Type B pancreatic cell (in vitro differentiated cells): ENCODE measurements around the gene ZNF362. TPM values are rescaled to one million over a fixed set of nuclear protein-coding genes. Genes with fewer than 3 reads are reported as not detected.

Experiments used
- DNase-seq: peaks from one replicate; pipeline ENCODE4 v3.0.0; 2021; ENCODE audit warnings: mixed read lengths; ENCODE audit not compliant: unreplicated experiment; ENCODE audit errors: extremely low spot score
- H3K27ac Mint-ChIP-seq: 2 replicates; pipeline ENCODE4 v1.8.0; 2021; ENCODE audit warnings: mild to moderate bottlenecking, mixed read lengths
- H3K27me3 Mint-ChIP-seq: 2 replicates; pipeline ENCODE4 v1.8.0; 2021; ENCODE audit warnings: mixed read lengths
- H3K36me3 Mint-ChIP-seq: 2 replicates; pipeline ENCODE4 v1.8.0; 2021; ENCODE audit warnings: mixed read lengths
- H3K4me1 Mint-ChIP-seq: one replicate; pipeline ENCODE4 v1.8.0; 2021; ENCODE audit warnings: mixed read lengths; ENCODE audit not compliant: unreplicated experiment
- H3K4me3 Mint-ChIP-seq: 2 replicates; pipeline ENCODE4 v1.8.0; 2021; ENCODE audit warnings: mild to moderate bottlenecking, mixed read lengths
- H3K9me3 Mint-ChIP-seq: 2 replicates; pipeline ENCODE4 v1.8.0; 2021; ENCODE audit warnings: mixed read lengths
- total RNA-seq: library from RNA; stranded (reverse); gene quantifications from 2 replicates; pipeline ENCODE4 v1.2.1, GENCODE V29; 2021; ENCODE audit warnings: low replicate concordance
- TF ChIP-seq, protein P1 (sequence below): fragments of 200-600 bp; sonication (generic); conservative IDR thresholded peaks from 2 replicates; pipeline ENCODE4 v1.5.0; 2021; ENCODE audit warnings: antibody characterized with exemption, mild to moderate bottlenecking

The ZNF362 gene
- total RNA-seq, 1 donor from 2014 or later: 66.5 TPM

DNA sequence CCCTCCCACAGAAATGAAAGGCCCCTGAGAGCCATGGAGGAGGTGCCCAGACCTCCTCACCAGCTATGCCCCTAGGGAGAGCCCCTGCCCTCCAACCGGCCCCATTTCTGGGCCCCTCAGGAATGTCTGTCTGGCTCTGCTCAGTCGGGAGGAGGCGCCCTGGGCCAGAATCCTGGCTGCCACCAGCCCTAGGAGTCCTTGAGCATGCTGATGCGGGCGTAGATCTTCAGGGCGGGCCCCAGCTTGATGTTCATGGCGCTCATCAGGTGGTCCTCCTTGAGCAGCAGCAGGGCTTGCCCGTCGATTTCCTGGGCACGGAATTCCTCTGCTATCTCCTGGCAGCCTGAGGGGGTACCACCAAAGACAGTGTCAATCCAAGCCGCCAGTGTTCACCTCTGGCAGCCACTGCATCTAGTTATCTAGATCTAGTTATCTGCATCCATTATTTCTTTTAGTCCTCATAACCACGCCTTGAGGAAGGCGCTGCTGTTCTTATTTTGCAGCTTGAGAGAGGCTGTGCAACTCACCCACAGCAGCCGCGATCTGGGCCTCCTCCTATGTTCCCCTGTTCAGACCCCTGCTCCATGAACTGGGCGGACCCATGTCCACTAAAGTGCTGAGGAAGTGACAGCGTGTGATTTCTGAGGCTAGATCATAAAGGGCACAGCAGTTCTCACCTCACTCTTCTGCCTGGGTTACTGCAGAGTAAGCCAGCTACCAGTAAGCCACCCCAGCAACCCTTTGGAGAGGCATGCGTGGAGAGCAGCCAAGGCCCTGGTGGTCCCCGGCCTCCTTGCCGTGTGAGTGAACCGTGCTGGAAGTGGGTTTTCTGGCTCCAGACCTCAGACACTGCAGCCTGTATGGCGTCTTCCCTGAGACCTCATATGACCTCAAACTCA lies 68.6 kb downstream of the ZNF362 start:
- no peak for DNase-seq
- H3K4me3 Mint-ChIP-seq: no peak overlapping the region
- no peaks in the 10 kb centered on the region for H3K9me3 Mint-ChIP-seq
- H3K36me3 Mint-ChIP-seq: peaks cover 33% of the 10 kb centered on the region
- TF ChIP-seq, protein P1, sequence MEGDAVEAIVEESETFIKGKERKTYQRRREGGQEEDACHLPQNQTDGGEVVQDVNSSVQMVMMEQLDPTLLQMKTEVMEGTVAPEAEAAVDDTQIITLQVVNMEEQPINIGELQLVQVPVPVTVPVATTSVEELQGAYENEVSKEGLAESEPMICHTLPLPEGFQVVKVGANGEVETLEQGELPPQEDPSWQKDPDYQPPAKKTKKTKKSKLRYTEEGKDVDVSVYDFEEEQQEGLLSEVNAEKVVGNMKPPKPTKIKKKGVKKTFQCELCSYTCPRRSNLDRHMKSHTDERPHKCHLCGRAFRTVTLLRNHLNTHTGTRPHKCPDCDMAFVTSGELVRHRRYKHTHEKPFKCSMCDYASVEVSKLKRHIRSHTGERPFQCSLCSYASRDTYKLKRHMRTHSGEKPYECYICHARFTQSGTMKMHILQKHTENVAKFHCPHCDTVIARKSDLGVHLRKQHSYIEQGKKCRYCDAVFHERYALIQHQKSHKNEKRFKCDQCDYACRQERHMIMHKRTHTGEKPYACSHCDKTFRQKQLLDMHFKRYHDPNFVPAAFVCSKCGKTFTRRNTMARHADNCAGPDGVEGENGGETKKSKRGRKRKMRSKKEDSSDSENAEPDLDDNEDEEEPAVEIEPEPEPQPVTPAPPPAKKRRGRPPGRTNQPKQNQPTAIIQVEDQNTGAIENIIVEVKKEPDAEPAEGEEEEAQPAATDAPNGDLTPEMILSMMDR: no peak
- no peaks in the 10 kb centered on the region for H3K4me1 Mint-ChIP-seq
- no peaks in the 10 kb centered on the region for H3K27me3 Mint-ChIP-seq
- H3K27ac Mint-ChIP-seq: no peak overlapping the region

DNA sequence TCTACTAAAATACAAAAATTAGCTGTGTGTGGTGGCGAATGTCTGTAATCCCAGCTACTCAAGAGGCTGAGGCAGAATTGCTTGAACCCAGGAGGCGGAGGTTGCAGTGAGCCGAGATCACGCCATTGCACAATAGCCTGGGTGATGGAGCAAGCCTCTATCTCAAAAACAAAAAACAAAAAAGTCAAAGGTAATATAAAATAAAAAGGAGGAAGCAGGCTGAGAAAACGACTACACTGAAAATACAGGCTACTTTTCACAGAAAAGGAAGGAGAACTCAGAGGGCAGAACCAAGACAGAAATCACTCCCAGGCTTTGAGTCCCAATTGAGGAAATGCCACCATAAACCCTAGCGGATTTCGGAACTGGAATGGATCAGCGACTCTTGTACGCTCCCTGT lies 70.5 kb downstream of the ZNF362 start:
- Mint-ChIP-seq H3K27me3 (no peaks in the 10 kb centered on the region), H3K36me3 (peaks cover 33% of the 10 kb centered on the region), H3K27ac (no peak overlapping the region), H3K9me3 (no peaks in the 10 kb centered on the region), H3K4me1 (no peaks in the 10 kb centered on the region), H3K4me3 (no peak overlapping the region)
- no peak for DNase-seq
- TF ChIP-seq, protein P1: no peak

DNA sequence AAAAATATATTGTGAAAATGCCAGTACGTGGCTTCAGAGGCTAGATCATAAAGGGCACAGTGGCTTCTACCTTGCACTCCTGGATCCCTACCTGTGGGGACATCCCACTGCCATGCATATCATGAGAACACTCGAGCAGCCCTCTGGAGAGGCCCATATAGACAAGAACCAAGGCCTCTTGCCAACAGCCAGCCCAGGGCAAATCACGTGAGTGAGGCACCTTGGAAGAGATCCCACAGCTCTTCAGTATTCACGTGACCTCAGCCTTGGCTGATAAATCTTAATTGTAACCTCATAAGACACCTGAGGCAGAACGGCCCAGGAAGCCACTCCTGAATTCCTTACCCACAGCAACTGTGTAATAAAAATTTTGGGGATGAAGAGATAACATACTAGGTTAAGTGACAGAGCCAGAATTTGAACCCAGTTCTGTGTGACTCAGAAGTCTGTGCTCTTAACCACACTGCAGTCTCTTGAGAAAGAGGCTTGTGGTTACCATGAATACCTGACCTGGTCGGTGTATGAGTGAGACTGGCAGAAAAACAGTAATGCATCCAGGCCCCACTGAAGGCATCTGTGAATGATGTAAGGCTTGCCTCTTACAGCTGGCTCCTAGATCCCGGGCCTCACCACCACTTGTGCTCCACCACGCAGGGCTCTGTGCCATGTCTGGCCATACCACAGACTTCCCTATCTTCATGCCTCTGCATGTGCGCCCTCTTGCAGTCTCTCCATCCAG lies 71.5 kb downstream of the ZNF362 start:
- H3K4me1 Mint-ChIP-seq: no peaks in the 10 kb centered on the region
- no peak for DNase-seq
- H3K4me3 Mint-ChIP-seq: no peak overlapping the region
- H3K9me3 Mint-ChIP-seq: no peaks in the 10 kb centered on the region
- TF ChIP-seq, protein P1: no peak
- H3K27me3 Mint-ChIP-seq: no peaks in the 10 kb centered on the region
- H3K27ac Mint-ChIP-seq: no peak overlapping the region
- H3K36me3 Mint-ChIP-seq: peaks cover 37% of the 10 kb centered on the region

DNA sequence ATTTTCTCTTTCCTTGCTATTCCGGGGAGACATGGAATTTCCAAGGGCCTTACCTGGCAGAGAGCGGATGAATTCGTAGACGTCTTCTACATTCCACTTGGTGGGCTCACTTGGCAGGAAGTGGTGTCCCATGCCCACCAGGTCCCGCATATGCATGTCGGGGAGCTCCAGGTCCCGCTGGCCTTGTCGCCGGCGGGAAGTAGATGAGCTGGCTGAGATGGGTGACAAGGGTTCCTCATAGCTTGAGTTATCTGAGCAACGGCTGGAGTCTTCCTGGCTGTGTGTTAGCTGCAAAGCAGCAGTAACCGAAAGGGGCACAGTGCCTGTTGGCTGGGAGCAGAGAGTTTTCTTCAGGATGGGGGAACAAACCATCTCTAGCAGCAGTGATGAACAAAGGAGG lies 72.5 kb downstream of the ZNF362 start:
- H3K36me3 Mint-ChIP-seq: peaks cover 31% of the 10 kb centered on the region
- H3K4me1 Mint-ChIP-seq: no peaks in the 10 kb centered on the region
- H3K27me3 Mint-ChIP-seq: no peaks in the 10 kb centered on the region
- no peak for DNase-seq
- no peak overlapping the region for H3K4me3 Mint-ChIP-seq
- no peaks in the 10 kb centered on the region for H3K9me3 Mint-ChIP-seq
- H3K27ac Mint-ChIP-seq: no peak overlapping the region
- TF ChIP-seq, protein P1: no peak

DNA sequence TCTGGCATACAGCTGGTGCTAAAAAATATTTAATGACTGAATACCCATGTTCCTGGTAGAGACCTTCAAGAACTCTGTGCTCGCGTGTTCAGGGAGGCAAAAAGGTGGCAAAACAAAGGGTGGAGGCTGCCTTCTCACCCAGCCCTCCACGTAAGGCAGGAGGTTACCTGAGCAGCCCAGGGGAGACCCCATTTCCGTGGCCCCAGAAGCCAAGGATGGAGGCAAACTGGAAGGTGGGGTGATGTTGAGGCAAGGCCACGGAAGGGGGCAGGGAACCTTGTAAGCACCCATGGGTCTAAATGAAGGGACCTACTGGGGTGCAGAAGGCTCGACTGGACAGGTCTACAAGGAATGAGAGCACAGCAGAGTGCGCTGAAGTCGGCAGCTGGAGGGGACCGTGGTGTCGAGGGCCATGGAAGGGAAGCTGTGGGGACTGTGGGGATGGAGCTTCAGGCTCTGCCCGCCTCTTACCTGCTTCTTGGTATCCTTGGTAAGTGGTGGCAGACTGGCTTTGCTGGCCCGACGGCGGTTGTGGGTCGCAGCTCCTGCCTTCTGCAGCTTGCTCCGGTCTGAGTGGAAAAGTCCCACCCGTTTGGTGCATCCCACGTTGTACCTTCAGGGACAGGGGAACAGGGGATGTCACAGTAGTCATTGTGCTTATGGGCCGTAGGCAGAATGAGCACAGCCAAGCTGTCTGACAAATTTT lies 73.5 kb downstream of the ZNF362 start:
- Mint-ChIP-seq H3K27ac (no peak overlapping the region), H3K4me1 (no peaks in the 10 kb centered on the region), H3K36me3 (peaks cover 37% of the 10 kb centered on the region), H3K27me3 (no peaks in the 10 kb centered on the region), H3K4me3 (no peak overlapping the region), H3K9me3 (no peaks in the 10 kb centered on the region)
- TF ChIP-seq, protein P1: no peak
- DNase-seq: no peak
